HG03108 (cell line): Measurements from ENCODE around the gene MTHFD2L.
"Not testable (repeated sequence)": the region's sequence is repeated elsewhere in the genome, so short reads cannot be mapped to it uniquely, and the experiment has no call there.

Experiments
- ATAC-seq: cut with Tn5 transposase; IDR thresholded peaks from one replicate; pipeline ENCODE4 v1.9.1; 2021; ENCODE audit warnings: moderate library complexity; ENCODE audit not compliant: unreplicated experiment

MTHFD2L gene

DNA sequence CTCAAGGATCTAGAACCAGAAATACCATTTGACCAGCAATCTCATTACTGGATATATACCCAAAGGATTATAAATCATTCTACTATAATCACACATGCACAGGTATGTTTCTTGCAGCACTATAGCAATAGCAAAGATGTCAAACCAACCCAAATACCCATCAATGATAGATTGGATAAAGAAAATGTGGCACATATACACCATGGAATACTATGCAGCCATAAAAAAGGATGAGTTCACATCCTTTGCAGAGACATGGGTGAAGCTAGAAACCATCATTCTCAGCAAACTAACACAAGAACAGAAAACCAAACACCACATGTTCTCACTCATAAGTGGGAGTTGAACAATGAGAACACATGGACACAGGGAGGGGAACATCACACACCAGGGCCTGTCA, 25.7 kb upstream of the MTHFD2L start:
- ATAC-seq: not testable (repeated sequence)

- ATAC-seq: no peak
Measured at GRCh38 chr4:74132944-74133343, 25.0 kb upstream of the MTHFD2L start.

DNA sequence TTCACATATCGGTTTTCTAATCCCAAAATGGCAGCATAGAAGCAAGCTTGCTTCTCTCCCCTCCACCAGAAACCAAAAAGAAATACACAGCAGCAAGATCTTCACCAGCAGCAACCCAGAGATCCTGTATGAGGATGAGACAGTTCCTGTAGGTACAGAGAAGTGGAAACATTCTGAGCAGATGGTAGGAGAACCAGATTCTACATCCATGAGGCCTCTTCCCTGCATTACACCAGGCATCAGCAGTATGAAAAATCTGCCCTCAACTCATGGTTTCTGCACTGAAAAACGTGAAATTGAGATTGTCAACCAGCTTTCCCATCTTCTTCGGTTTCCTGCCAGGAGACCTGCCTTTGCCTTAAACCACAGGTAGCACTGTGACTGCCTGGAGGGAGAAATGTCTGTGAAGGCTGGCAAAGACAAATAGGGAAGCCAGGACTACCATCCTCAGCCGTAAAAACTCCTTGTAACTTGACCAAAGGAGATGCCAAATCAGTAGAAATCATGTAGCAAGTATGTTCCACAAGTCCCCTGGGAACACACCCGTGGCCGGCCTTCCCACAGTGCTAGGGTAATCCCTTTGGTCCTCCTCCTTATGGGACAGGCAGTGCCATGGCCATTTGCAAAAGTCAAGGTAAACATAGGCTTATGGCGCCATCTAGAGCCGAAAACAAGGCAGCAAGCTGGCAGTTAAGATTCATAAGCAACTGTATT, 24.0 kb upstream of the MTHFD2L start:
- ATAC-seq: no peak

DNA sequence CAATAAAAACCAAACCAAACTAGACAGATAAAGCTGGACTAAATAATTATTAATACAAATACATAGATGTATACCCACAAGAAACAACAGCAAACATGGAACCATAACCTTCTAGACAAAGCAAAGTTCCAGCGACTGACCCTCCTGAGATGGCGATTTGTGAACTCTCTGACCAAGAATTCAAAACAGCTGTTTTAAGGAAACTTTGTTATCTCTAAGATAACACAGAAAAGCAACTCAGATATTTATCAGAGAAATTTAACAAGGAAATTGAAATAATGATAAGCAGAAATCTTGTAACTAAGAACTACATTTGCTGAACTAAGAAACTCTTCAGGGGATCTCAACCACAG, 23.4 kb upstream of the MTHFD2L start:
- ATAC-seq: no peak

- ATAC-seq: no peak
Measured at GRCh38 chr4:74146581-74147129, 11.3 kb upstream of the MTHFD2L start.

DNA sequence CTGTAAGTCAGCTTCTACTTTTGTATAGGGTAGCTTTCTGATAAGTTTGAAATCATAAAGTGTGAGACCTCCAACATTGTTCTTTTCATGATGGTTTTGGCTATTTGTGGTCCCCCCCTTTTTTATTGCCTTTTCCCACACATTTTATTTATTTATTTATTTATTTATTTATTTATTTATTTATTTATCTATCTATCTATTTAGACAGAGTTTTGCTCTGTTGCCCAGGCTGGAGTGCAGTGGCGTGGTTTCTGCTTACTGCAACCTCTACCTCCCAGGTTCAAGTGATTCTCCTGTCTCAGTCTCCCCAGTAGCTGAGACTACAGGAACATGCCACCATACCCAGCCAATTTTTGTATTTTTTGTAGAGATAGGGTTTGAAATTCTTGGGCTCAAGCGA, 9.7 kb upstream of the MTHFD2L start:
- no peak for ATAC-seq

DNA sequence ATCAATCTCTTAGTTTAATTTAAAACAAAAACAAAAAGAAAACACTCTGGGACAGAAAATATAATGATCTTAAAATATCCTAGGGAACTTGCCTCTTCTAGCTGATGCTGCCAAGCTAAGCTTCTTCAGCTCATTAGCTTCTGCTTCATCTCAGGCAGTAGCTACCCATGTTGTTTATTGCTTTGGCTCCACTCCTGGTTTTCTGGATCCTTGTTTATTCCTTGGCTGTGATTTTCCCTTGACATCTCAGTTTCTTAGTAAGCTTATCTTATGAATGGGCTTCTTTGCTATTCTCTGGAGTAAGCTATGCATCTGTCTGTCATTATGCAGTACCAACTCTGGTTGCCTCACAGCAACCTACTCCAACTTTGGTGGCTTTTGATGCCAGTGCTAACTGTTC, 5.1 kb upstream of the MTHFD2L start:
- no peak for ATAC-seq

DNA sequence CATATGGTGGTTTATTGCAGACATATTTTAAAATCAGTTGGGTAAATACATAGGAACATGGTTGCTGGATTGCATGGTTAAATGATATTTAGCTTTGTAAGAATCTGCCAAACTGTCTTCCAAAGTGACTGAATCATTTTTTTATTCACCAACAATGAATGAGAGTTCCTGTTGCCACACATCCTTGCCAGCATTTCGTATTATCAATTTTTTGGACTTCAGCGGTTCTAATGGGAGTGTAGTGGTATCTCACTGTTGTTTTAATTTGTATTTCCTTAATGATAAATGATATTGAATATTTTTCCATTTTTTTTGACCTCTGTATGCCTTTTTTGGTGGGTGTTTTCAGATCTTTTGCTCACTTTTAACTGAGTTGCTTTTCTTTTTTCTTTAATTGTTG, 1.4 kb upstream of the MTHFD2L start:
- no peak for ATAC-seq

GRCh38 chr4:74157154-74157553, 764 bp upstream of the MTHFD2L start:
- ATAC-seq: no peak

DNA sequence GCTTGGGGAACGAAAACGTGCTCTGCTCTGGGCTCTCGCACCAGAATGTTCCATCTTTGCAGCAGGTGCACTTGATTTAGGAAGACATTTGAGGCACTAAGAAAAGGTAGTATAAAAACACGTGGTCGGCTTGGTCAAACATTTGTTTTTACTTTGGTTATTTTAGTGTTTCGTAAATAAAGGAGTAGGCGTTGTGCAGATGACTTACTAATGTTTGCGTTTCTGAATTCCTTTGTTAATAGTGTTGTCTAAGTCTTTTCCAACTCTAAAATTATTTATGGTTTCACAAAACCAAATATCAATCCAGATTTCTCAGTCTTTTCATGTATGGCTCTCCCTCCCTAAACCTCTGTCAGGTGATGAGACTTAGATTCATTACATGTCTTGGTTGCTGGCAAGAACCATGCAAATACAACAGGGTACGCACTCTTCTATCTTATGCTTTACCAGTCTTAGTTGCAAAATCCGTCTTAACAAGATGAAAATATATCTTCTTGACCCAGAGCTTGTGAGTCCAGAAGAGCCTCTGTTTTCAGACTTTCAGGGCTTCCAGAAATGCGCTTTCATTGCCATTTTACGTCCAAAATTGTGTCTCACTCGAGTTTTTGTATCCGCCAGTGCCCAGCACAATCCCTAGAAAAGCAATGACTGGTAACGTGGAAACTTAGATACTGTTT, 686 bp downstream of the MTHFD2L start:
- ATAC-seq: no peak

- ATAC-seq: no peak
Measured at GRCh38 chr4:74159143-74159709, 1.3 kb downstream of the MTHFD2L start.

DNA sequence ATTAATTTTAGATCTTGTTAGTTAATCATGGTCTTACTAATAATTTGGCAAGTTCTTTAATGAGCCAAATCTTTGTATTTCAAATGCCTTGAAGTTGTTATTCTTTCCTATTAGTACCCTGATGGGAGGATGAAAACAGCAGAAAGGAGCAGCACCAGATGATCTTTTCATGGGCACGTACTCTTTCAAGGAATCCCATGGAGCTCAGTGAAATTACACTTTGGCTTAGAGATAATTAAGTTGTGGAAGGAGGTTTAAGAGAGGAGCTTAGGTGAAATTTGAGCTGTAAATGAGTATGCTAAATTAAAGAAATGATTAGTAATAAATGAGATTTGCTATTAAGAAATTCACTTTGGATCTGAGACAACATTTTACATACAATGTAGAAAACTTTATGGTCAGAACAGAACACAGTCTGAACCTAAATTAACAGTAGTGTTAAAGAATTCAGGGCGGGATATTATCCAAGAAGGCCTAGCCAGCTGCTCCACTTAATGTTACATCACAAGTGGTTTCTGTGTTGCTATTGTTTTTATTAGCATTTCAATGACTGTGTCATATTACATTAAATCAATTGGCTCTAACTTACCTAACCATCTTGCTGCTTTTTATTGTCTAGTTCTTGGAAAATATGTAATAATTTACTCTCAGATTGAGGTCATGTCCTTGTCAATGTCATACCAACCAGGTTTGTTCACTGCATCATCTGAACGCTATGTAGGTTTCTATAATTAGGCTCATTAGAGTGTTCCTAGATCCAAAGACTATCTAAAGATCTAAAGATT, 3.9 kb downstream of the MTHFD2L start:
- ATAC-seq: no peak

- no peak for ATAC-seq
Measured at GRCh38 chr4:74166135-74166534, 8.2 kb downstream of the MTHFD2L start.

DNA sequence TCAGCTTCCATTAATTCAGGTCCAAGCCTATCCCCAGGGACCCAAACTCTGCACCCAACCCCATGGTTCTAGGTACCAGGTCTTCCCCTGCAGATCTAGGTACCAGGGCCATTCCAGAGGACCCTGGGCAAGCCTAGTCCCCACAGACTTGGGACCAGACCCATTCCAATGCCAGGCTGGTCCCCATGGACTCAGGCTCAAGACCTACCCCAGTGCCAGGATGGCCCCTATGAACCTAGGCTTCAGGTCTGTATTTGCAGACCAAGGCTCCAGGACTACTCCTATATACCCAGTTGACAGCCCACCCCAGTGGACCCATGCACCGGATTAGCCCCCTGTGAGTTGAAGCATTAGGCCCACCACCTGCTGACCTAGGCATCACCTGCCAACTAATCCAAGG, 8.9 kb downstream of the MTHFD2L start:
- ATAC-seq: no peak

GRCh38 chr4:74167585-74167984, 9.7 kb downstream of the MTHFD2L start:
- no peak for ATAC-seq

GRCh38 chr4:74168841-74169240, 10.9 kb downstream of the MTHFD2L start:
- no peak for ATAC-seq

GRCh38 chr4:74173321-74173720, 15.4 kb downstream of the MTHFD2L start:
- ATAC-seq: no peak

DNA sequence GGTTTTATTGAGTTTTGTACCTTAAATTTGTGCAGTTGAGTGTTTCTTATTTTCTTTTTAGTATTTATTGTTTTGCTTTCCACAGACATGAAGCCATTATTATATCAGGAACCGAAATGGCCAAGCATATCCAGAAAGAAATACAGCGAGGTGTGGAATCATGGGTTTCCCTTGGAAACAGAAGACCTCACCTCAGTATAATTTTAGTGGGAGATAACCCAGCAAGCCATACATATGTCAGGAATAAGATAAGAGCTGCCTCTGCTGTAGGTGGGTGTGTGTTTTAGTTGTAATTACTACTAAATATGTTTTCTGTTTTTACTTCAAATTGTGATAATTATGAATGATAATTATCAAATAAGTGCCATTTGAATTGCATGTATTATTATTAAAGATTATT, 16.5 kb downstream of the MTHFD2L start:
- ATAC-seq: no peak

DNA sequence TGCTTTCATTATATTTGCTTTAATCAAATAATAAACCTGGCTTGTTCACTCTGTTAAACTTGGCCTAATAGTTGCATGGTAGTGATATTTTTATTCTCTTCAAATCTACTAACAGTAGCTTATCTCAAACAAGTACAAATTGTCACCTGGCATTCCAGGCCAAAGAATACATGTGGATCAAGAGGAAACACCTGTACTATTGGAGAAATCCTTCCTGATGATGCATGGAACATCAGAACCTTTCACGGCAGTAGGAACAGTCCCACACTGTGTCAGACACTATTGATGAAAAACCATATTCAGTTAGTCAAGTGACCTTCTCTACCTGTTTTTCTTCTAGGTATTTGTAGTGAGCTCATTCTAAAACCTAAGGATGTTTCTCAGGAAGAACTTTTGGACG, 17.0 kb downstream of the MTHFD2L start:
- no peak for ATAC-seq

DNA sequence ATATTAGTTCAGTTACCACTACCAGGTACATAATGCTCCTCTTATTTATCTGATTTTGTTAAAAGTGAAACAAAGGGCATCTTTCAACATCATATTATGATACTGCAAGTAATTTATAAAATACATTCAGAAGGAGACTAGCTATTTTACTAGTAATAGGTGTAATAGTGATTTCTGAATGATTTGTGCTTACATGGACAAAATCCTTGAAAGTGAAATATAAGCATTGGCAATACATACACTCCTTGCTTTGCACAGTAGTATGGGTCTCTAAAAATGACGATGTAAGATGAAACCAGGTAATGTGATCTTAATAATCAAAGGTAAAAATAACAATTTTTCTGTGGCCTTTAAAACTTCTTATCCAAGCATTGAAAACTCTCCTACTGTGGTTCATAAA, 17.5 kb downstream of the MTHFD2L start:
- ATAC-seq: no peak

- ATAC-seq: no peak
Measured at GRCh38 chr4:74178798-74179197, 20.9 kb downstream of the MTHFD2L start.
